Measurements from ENCODE around the gene POU6F2.

DNA sequence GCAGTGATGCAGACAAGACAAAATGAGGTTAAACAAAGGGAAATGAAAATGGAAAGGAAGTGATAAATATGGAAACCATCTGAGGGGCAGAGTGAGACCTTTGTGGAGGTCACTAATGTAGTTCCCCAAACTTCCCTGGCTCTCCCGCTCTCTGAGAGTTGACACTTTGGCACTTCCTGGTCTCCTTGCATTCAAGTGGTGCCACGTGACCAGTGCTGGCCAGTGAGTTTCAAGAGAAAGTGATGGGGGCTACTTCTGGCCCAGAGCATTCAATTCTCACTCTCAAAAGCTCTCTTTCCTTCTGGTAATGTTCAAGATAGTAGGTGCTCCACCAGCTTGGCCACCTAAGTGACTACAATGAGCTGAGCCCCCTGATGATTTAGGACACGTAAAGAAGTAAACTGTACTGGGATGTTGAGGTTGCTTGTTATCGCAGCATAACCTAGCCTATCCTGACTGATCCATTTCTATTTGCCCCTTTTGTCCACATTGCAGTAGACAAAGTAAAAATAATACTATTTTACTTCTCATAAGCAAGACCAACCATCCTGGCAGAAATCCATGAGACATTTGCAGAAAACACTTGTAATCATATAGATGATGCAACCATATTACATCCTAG, 346.5 kb downstream of the POU6F2 start:
- TF ChIP-seq CTCF (IDR thresholded peaks at IDR 0.05) (no peak), POLR2A (IDR thresholded peaks at IDR 0.05) (no peak)

All from body of pancreas (tissue), 4 donors.